H1 (cell line): ENCODE results near the gene SPDYE3. TPM values are rescaled to one million over a fixed set of nuclear protein-coding genes. Genes with fewer than 3 reads are reported as not detected.

Experiments
- CTCF ChIA-PET: fragments of 300-600 bp; sonication (Branson Sonifier 250); formaldehyde crosslinking; loops from one replicate; lab custom pipeline; 2021; ENCODE audit not compliant: partially characterized antibody; lab: Charles Lee
- POLR2A ChIA-PET: fragments of 300-600 bp; sonication (Branson Sonifier 250); formaldehyde crosslinking; loops from one replicate; lab custom pipeline; 2021; ENCODE audit warnings: inconsistent platforms; ENCODE audit not compliant: partially characterized antibody; lab: Charles Lee
- DNase-seq, 2 experiments: peaks; one replicate each; pipeline versions ENCODE4 v3.0.0 to v3.0.0-alpha.2; 2010 to 2022; ENCODE audit warnings: low spot score in 2 of 2, low read depth in 1 of 2, mixed read lengths in 1 of 2
- FAIRE-seq: peaks from 2 replicates; lab custom pipeline; 2011; peaks lifted over from hg19 to GRCh38; lab: Jason Lieb, UNC
- H2AFZ ChIP-seq: 2 replicates; pipeline ENCODE4 v1.8.1; 2012; ENCODE audit warnings: low read length, inconsistent platforms
- H2AK5ac ChIP-seq: 2 replicates; pipeline ENCODE4 v1.6.1; 2013; ENCODE audit warnings: low read depth, low read length
- H2BK120ac ChIP-seq: replicated peaks from 2 replicates; pipeline ENCODE3; 2013; ENCODE audit warnings: low read depth, low read length, inconsistent platforms
- H2BK12ac ChIP-seq: 2 replicates; pipeline ENCODE4 v1.6.1; 2013; ENCODE audit warnings: low read depth, low read length
- H2BK15ac ChIP-seq: 2 replicates; pipeline ENCODE4 v1.6.1; 2013; ENCODE audit warnings: low read length
- H2BK20ac ChIP-seq: 2 replicates; pipeline ENCODE4 v1.6.1; 2013; ENCODE audit warnings: low read length
- H2BK5ac ChIP-seq: 2 replicates; pipeline ENCODE4 v1.6.1; 2013; ENCODE audit warnings: low read depth, low read length
- H3K14ac ChIP-seq: 2 replicates; pipeline ENCODE4 v1.6.1; 2013; ENCODE audit warnings: inconsistent platforms; ENCODE audit not compliant: insufficient read length
- H3K18ac ChIP-seq: 2 replicates; pipeline ENCODE4 v1.6.1; 2013; ENCODE audit warnings: low read length; ENCODE audit errors: extremely low read depth
- H3K23ac ChIP-seq: 2 replicates; pipeline ENCODE4 v1.6.1; 2013; ENCODE audit warnings: inconsistent platforms; ENCODE audit not compliant: insufficient read length
- H3K23me2 ChIP-seq: 2 replicates; pipeline ENCODE4 v1.6.1; 2013; ENCODE audit warnings: low read depth, low read length
- H3K27ac ChIP-seq: 2 replicates; pipeline ENCODE4 v1.6.1; 2011; ENCODE audit warnings: low read depth, low read length, inconsistent platforms
- H3K27me3 ChIP-seq, 4 experiments: replicated peaks in 1 of 4; 1 replicate in 1 of 4; 2 replicates in 3 of 4; pipeline versions ENCODE4 v1.6.1 to v1.8.1; 2011 to 2013; ENCODE audit warnings: low read length in 3 of 4, mild to moderate bottlenecking in 3 of 4, inconsistent platforms in 2 of 4, mixed read lengths in 2 of 4, moderate library complexity in 1 of 4; ENCODE audit not compliant: control insufficient read depth in 3 of 4, insufficient read depth in 3 of 4; ENCODE audit errors: extremely low read depth in 1 of 4
- H3K36me3 ChIP-seq, 4 experiments: 2 replicates each; pipeline versions ENCODE4 v1.6.1 to v1.8.1; 2011 to 2013; ENCODE audit warnings: mild to moderate bottlenecking in 4 of 4, low read length in 3 of 4, moderate library complexity in 2 of 4, control low read depth in 1 of 4, inconsistent platforms in 1 of 4; ENCODE audit not compliant: insufficient read depth in 4 of 4, control insufficient read depth in 2 of 4
- H3K4ac ChIP-seq: replicated peaks from 2 replicates; pipeline ENCODE3; 2013; ENCODE audit warnings: low read length, low read depth, mixed read lengths, inconsistent platforms; ENCODE audit not compliant: insufficient read length
- H3K4me1 ChIP-seq, 4 experiments: replicated peaks in 1 of 4; 1 replicate in 1 of 4; 2 replicates in 3 of 4; pipeline versions ENCODE4 v1.6.1 to v1.8.1; 2011 to 2013; ENCODE audit warnings: low read length in 3 of 4, inconsistent platforms in 2 of 4, mixed read lengths in 1 of 4; ENCODE audit not compliant: insufficient read depth in 4 of 4, control insufficient read depth in 3 of 4
- H3K4me2 ChIP-seq, 2 experiments: 2 replicates each; pipeline versions ENCODE4 v1.6.1 to v1.8.1; 2011 to 2013; ENCODE audit warnings: low read depth in 2 of 2, low read length in 2 of 2, control low read depth in 1 of 2, inconsistent platforms in 1 of 2, mild to moderate bottlenecking in 1 of 2; ENCODE audit not compliant: insufficient read depth in 1 of 2
- H3K4me3 ChIP-seq, 4 experiments: fragments of 200-600, 300-600 bp in 1 of 4; sonication (generic), shearing (Covaris generic), sonication (Bioruptor Twin) in 1 of 4; 2 replicates each; pipeline versions ENCODE4 v1.5.1 to v1.8.1; 2011 to 2016; ENCODE audit warnings: low read length in 4 of 4, low read depth in 3 of 4, control low read depth in 2 of 4, inconsistent platforms in 2 of 4, mild to moderate bottlenecking in 2 of 4, mixed read lengths in 1 of 4, moderate library complexity in 1 of 4; ENCODE audit not compliant: insufficient read depth in 2 of 4; ENCODE audit errors: extremely low read depth in 1 of 4
- H3K56ac ChIP-seq: replicated peaks from 2 replicates; pipeline ENCODE3; 2013; ENCODE audit warnings: low read depth, mild to moderate bottlenecking, mixed read lengths, low read length, inconsistent platforms; ENCODE audit not compliant: insufficient read length
- H3K79me1 ChIP-seq: 2 replicates; pipeline ENCODE4 v1.6.1; 2013; ENCODE audit warnings: low read depth, low read length, control low read depth
- H3K79me2 ChIP-seq, 2 experiments: 2 replicates each; pipeline versions ENCODE4 v1.6.1 to v1.8.1; 2012 to 2013; ENCODE audit warnings: low read length in 2 of 2, mild to moderate bottlenecking in 2 of 2, inconsistent platforms in 1 of 2; ENCODE audit not compliant: insufficient read depth in 2 of 2, control insufficient read depth in 1 of 2
- H3K9ac ChIP-seq, 4 experiments: replicated peaks in 1 of 4; 1 replicate in 1 of 4; 2 replicates in 3 of 4; pipeline versions ENCODE4 v1.6.1 to v1.8.1; 2011 to 2013; ENCODE audit warnings: low read depth in 3 of 4, low read length in 3 of 4, control low read depth in 2 of 4, mild to moderate bottlenecking in 2 of 4, moderate library complexity in 2 of 4, inconsistent platforms in 1 of 4; ENCODE audit errors: extremely low read depth in 1 of 4
- H3K9me3 ChIP-seq, 2 experiments: 2 replicates each; pipeline versions ENCODE4 v1.6.1 to v1.8.1; 2012 to 2013; ENCODE audit warnings: mild to moderate bottlenecking in 2 of 2, moderate library complexity in 2 of 2, control low read depth in 1 of 2, inconsistent platforms in 1 of 2, low read depth in 1 of 2, low read length in 1 of 2, mixed read lengths in 1 of 2; ENCODE audit not compliant: insufficient read depth in 2 of 2
- H4K20me1 ChIP-seq, 2 experiments: replicated peaks in 1 of 2; 2 replicates each; pipeline versions ENCODE3 to v1.8.1; 2011 to 2013; ENCODE audit warnings: inconsistent platforms in 2 of 2, low read length in 2 of 2, mild to moderate bottlenecking in 1 of 2; ENCODE audit not compliant: insufficient read depth in 2 of 2, control insufficient read depth in 1 of 2
- H4K5ac ChIP-seq: 2 replicates; pipeline ENCODE4 v1.6.1; 2013; ENCODE audit warnings: low read length, low read depth, mixed read lengths, inconsistent platforms; ENCODE audit not compliant: insufficient read length
- H4K8ac ChIP-seq: 2 replicates; pipeline ENCODE4 v1.8.0; 2013; ENCODE audit warnings: mild to moderate bottlenecking, moderate library complexity, low read length, inconsistent platforms; ENCODE audit not compliant: insufficient read depth; ENCODE audit errors: extremely low read depth
- H4K91ac ChIP-seq: replicated peaks from 2 replicates; pipeline ENCODE3; 2013; ENCODE audit warnings: low read length, mixed read lengths, inconsistent platforms; ENCODE audit not compliant: insufficient read length
- ASH2L ChIP-seq: fragments of 200-600, 300-600 bp; sonication (generic); IDR thresholded peaks from one replicate; pipeline ENCODE4 v1.7.1; 2017; ENCODE audit warnings: low read length
- CBX8 ChIP-seq: fragments of 300-800, 300-1000 bp; sonication (generic); IDR thresholded peaks from 2 replicates; pipeline ENCODE4 v1.7.1; 2016; ENCODE audit warnings: low read depth, low read length, borderline replicate concordance
- CTBP2 ChIP-seq: IDR thresholded peaks from 2 replicates; pipeline ENCODE4 v1.7.0; 2011; ENCODE audit warnings: borderline replicate concordance, mild to moderate bottlenecking, moderate library complexity, mixed read lengths, low read length; ENCODE audit not compliant: insufficient read depth, insufficient read length
- GTF2F1 ChIP-seq: IDR thresholded peaks from 2 replicates; pipeline ENCODE4 v1.6.1; 2012; ENCODE audit warnings: low read depth, low read length, improper control_type of control experiment, borderline replicate concordance
- HDAC2 ChIP-seq, 2 experiments: fragments of 300-600 bp in 1 of 2; sonication (generic) in 1 of 2; IDR thresholded peaks; 2 replicates each; pipeline ENCODE4 v1.6.1; 2011 to 2012; ENCODE audit warnings: low read depth in 2 of 2, low read length in 2 of 2, mild to moderate bottlenecking in 2 of 2, moderate library complexity in 2 of 2, borderline replicate concordance in 1 of 2, inconsistent platforms in 1 of 2
- KDM4A ChIP-seq: IDR thresholded peaks from one replicate; pipeline ENCODE4 v1.7.1; 2012; ENCODE audit warnings: low read depth, mild to moderate bottlenecking, moderate library complexity, low read length, inconsistent platforms; ENCODE audit not compliant: severe bottlenecking
- SIX5 ChIP-seq: IDR thresholded peaks from 2 replicates; pipeline ENCODE4 v1.6.1; 2011; ENCODE audit warnings: mild to moderate bottlenecking, low read depth, low read length
- TBP ChIP-seq: IDR thresholded peaks from 2 replicates; pipeline ENCODE4 v1.6.1; 2011; ENCODE audit warnings: low read depth, low read length, improper control_type of control experiment
- YY1 ChIP-seq: IDR thresholded peaks from 2 replicates; pipeline ENCODE4 v1.6.1; 2011; ENCODE audit warnings: low read depth, mild to moderate bottlenecking, low read length
- whole genome bisulfite sequencing, 2 experiments: shearing (Covaris generic) in 1 of 2; methylation state at CpG; one replicate each; pipeline versions ENCODE4 v1.1.6 to v1.1.7; 2013 to 2015; ENCODE audit warnings: low lambda C conversion rate in 2 of 2, mixed read lengths in 2 of 2, inconsistent platforms in 1 of 2, low coverage in 1 of 2, missing lambda C conversion rate in 1 of 2; ENCODE audit not compliant: insufficient replicate concordance in 2 of 2, insufficient coverage in 1 of 2, insufficient read length in 1 of 2; ENCODE audit errors: extremely low coverage in 1 of 2, missing lambda C conversion rate in 1 of 2; 5-methylcytosine and 5-hydroxymethylcytosine counted together
- polyA plus RNA-seq, 7 experiments: library from polyadenylated mRNA; depleted of rRNA in 3 of 7; stranded (reverse) in 5 of 7; unstranded in 2 of 7; fragments of >200 nt in 5 of 7; fragments of 200-250 nt in 2 of 7; gene quantifications; 1 replicate in 5 of 7; 2 replicates in 1 of 7; 4 replicates in 1 of 7; pipeline versions ENCODE4 v1.2.1 to v1.2.3, GENCODE V29; 2011 to 2013; ENCODE audit warnings: missing spikeins in 2 of 7, mixed read lengths in 2 of 7
- total RNA-seq: library from RNA; stranded (reverse); fragmentation: NEBNext Ultra II Directional; extraction: Animal tissue kit (Norgen Biotek cat#: 25700); gene quantifications from 2 replicates; pipeline ENCODE4 v1.2.1, GENCODE V29; 2021

The SPDYE3 gene
- total and polyA plus RNA-seq, 2 of the 8 experiments (the other 6 are each of a cell fraction or from before 2014, with no cell fraction given), result not detected

DNA sequence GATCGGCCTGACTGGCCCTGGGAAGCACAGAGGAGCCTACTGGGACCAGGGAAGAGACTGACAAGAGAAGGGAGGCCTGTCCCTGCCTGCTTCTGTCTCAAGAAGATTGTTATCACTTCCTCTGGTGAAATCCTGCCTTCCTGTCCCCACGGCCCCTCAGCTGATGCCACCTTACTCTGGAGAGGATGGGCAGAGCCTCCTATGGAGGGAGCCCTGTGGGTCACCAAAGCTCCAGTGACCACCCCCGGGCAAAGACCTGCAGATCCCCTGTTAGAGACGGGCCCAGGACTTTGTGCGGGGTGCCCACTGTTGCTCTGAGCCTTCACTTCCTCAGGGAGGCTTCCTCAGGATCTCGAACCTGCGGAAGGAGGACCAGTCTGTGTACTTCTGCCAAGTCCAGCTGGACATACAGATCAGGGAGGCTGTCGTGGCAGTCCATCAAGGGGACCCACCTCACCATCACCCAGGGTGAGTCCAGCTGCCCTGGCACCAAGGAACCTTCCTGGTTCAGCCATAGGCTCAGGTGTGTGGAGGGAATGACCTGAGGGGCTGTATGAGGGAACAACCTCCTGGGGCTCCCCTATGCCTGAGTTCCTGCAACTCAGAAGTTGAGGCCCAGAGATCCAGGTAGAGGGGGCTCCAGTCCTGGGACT lies 49.0 kb downstream of the SPDYE3 start:
- H3K27ac ChIP-seq, result no peak overlapping the region
- no peak for TF ChIP-seq CTBP2
- no peak for TF ChIP-seq HDAC2 (IDR thresholded peaks at IDR 0.05; ENCODE audit: borderline replicate concordance in 1 of 2, low read depth in 2 of 2, low read length in 2 of 2)
- TF ChIP-seq KDM4A, result no peak
- TF ChIP-seq TBP, result no peak
- TF ChIP-seq GTF2F1, result no peak
- TF ChIP-seq SIX5, result no peak
- TF ChIP-seq YY1, result no peak
- TF ChIP-seq ASH2L, result no peak
- TF ChIP-seq CBX8, result no peak
- no peaks in the 10 kb centered on the region for H3K79me1 ChIP-seq
- ChIA-PET POLR2A (interaction anchor here (0.6 to 3.2 kb wide), 5 partner anchors 8 to 330 kb away, joined by 3 to 12 read pairs (median 6); no protein-coding TSS in a partner anchor), CTCF (interaction anchor here (2.0 kb wide), 1 partner anchor 11 kb away, joined by 5 read pairs; no protein-coding TSS in a partner anchor)
- peaks cover 27 to 71% (median 52%) of the 10 kb centered on the region in 4 experiments for H3K36me3 ChIP-seq
- no peak overlapping the region for H2BK20ac ChIP-seq
- no peak overlapping the region for H3K4ac ChIP-seq
- H2BK15ac ChIP-seq, result no peak overlapping the region
- H3K4me1 ChIP-seq, result no peaks in the 10 kb centered on the region
- no peak for DNase-seq
- H3K18ac ChIP-seq, result no peak overlapping the region
- no peak overlapping the region for H3K4me3 ChIP-seq
- no peaks in the 10 kb centered on the region for H3K79me2 ChIP-seq
- no peak overlapping the region for H2BK5ac ChIP-seq
- FAIRE-seq, result no peak
- no peak overlapping the region for H3K23ac ChIP-seq
- H3K9me3 ChIP-seq, result no peaks in the 10 kb centered on the region
- no peak overlapping the region for H2BK120ac ChIP-seq
- H3K23me2 ChIP-seq, result no peaks in the 10 kb centered on the region
- H2AFZ ChIP-seq, result no peak overlapping the region
- H2AK5ac ChIP-seq, result no peak overlapping the region
- no peak overlapping the region for H3K4me2 ChIP-seq
- no peak overlapping the region for H3K56ac ChIP-seq
- H3K9ac ChIP-seq, result no peak overlapping the region
- peaks cover 2 to 8% of the 10 kb centered on the region in 2 experiments for H4K20me1 ChIP-seq
- no peak overlapping the region for H2BK12ac ChIP-seq
- no peak overlapping the region for H3K14ac ChIP-seq
- no peak overlapping the region for H4K91ac ChIP-seq
- peak overlapping the region; percentile 57; the same call in 1 of the 2 replicates for H4K8ac ChIP-seq
- H4K5ac ChIP-seq, result no peak overlapping the region
- 78% methylated on average over 8 of the region's 8 CpGs; no CpG with 5 or more reads in 1 of the 2 experiments for WGBS, 2 experiments
- H3K27me3 ChIP-seq, result no peaks in the 10 kb centered on the region
